ENCODE results near the gene CRELD2.
A peak's percentile ranks its signal among the peaks of the same experiment; 100 is the strongest.

The CRELD2 gene

DNA sequence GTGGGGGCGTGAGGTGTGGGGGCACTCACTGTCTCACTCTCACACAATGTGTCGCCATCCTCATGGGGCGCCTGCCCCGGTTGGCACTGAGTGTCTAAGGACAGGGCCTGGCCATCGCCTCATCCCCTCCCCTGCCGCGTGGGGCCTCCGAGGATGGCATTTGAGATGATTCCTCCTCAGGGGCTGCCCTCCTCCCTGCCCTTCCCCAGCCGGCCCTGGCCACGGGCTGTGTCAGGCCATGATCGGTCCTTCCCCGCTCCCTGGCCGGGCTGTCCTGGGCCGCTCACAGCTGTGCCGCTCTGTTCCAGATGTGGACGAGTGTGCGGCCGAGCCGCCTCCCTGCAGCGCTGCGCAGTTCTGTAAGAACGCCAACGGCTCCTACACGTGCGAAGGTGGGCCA, 4.5 kb downstream of the CRELD2 start:
- Histone ChIP-seq H3K4me3 (ENCODE audit: insufficient read depth, low read length, poor library complexity, severe bottlenecking) (no peak overlapping the region), H3K9ac (ENCODE audit: low read length) (no peak overlapping the region), H2AFZ (ENCODE audit: low read depth, low read length, severe bottlenecking) (no peak overlapping the region)

DNA sequence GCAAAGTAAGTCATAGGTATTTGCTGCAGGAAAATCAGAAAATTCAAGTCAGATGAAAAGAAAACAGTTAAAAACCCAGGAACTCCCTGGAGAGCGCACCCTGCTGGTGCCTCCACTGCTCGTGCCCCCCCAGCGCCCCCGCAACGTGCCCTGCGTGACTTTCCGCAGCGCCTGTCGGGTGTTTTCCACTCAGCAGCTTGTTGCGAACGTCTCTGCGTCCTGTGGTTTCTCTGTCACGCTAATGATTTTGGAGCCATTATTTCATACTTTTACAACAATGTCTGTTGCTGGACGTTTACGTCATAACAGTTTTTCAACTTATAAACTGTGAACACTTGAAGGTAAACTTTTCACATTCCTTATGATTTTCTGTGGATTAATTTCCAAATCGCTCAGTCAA, 5.0 kb downstream of the CRELD2 start:
- TF ChIP-seq, protein P1, sequence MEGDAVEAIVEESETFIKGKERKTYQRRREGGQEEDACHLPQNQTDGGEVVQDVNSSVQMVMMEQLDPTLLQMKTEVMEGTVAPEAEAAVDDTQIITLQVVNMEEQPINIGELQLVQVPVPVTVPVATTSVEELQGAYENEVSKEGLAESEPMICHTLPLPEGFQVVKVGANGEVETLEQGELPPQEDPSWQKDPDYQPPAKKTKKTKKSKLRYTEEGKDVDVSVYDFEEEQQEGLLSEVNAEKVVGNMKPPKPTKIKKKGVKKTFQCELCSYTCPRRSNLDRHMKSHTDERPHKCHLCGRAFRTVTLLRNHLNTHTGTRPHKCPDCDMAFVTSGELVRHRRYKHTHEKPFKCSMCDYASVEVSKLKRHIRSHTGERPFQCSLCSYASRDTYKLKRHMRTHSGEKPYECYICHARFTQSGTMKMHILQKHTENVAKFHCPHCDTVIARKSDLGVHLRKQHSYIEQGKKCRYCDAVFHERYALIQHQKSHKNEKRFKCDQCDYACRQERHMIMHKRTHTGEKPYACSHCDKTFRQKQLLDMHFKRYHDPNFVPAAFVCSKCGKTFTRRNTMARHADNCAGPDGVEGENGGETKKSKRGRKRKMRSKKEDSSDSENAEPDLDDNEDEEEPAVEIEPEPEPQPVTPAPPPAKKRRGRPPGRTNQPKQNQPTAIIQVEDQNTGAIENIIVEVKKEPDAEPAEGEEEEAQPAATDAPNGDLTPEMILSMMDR (IDR thresholded peaks at IDR 0.05; ENCODE audit: insufficient read depth, low read length, poor library complexity, severe bottlenecking), result peak; percentile 24
- TF ChIP-seq EZH2phosphoT487 (conservative IDR thresholded peaks at IDR 0.05; ENCODE audit: low read length), result no peak
- Histone ChIP-seq H3K9me2 (replicated peaks; ENCODE audit: insufficient read depth, low read length) (no peaks in the 10 kb centered on the region), H3K9me3 (ENCODE audit: insufficient read depth, low read length) (no peaks in the 10 kb centered on the region), H3K27me3 (ENCODE audit: low read length) (no peaks in the 10 kb centered on the region), H3K36me3 (ENCODE audit: low read length) (no peaks in the 10 kb centered on the region), H3K27ac (ENCODE audit: low read depth, low read length) (peak overlapping the region; percentile 98), H3K79me2 (ENCODE audit: insufficient read depth, low read length) (no peaks in the 10 kb centered on the region; the same call in 1 of the 2 replicates), H3F3A (ENCODE audit: insufficient read depth) (peaks cover 38% of the 10 kb centered on the region), H3K4me2 (ENCODE audit: low read depth, low read length, poor library complexity, severe bottlenecking) (peak overlapping the region; percentile 15), H2AFZ (ENCODE audit: low read depth, low read length, severe bottlenecking) (no peak overlapping the region), H3K4me3 (ENCODE audit: insufficient read depth, low read length, poor library complexity, severe bottlenecking) (no peak overlapping the region), H4K20me1 (ENCODE audit: low read depth, low read length) (no peaks in the 10 kb centered on the region), H3K9ac (ENCODE audit: low read length) (0 out of 2 replicates have a peak overlapping the region, but pooled peaks have one; percentile 13)

More for the DNA sequence above, 4.5 kb downstream of the CRELD2 start:
- Histone ChIP-seq H3K27me3 (ENCODE audit: low read length) (no peaks in the 10 kb centered on the region), H3K27ac (ENCODE audit: low read depth, low read length) (peak overlapping the region; percentile 98), H3K36me3 (ENCODE audit: low read length) (no peaks in the 10 kb centered on the region), H3F3A (ENCODE audit: insufficient read depth) (peaks cover 38% of the 10 kb centered on the region), H3K9me3 (ENCODE audit: insufficient read depth, low read length) (no peaks in the 10 kb centered on the region), H3K9me2 (replicated peaks; ENCODE audit: insufficient read depth, low read length) (no peaks in the 10 kb centered on the region), H4K20me1 (ENCODE audit: low read depth, low read length) (no peaks in the 10 kb centered on the region), H3K79me2 (ENCODE audit: insufficient read depth, low read length) (no peaks in the 10 kb centered on the region; the same call in 1 of the 2 replicates), H3K4me2 (ENCODE audit: low read depth, low read length, poor library complexity, severe bottlenecking) (peak overlapping the region; percentile 15)
- no peak for TF ChIP-seq EZH2phosphoT487 (conservative IDR thresholded peaks at IDR 0.05; ENCODE audit: low read length)
- TF ChIP-seq, protein P1 (IDR thresholded peaks at IDR 0.05; ENCODE audit: insufficient read depth, low read length, poor library complexity, severe bottlenecking), result no peak

DNA sequence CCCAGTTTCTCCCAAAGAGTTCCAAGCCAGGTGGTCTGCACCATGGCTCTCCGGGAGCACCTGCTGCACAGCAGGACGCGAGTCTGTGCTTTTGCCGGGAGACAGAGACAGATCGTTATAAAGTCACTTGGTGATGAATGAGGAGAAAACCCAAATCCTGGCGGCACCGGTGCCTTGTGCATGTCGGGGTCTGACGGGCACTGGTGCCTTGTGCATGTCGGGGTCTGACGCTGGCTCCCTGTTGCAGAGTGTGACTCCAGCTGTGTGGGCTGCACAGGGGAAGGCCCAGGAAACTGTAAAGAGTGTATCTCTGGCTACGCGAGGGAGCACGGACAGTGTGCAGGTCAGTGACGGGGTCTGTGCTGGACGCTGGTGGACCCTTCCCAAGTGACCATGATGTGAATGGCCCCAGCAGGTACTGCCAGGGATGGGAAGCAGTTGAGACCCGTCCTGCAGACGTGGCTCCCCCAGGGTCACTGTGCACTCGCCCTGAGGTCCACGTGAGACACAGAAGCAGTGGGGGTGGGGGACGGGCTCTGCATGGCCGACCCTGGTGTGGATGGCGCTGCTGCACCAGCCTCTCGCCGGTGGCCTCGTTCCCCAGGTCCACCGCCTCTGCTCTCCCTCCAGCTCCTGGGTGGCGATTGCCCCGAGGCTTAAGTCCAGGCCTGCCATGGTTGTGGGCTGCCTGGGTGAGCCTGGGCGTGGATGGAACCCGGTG, 5.8 kb downstream of the CRELD2 start:
- TF ChIP-seq EZH2phosphoT487 (conservative IDR thresholded peaks at IDR 0.05; ENCODE audit: low read length), result no peak
- TF ChIP-seq, protein P1 (IDR thresholded peaks at IDR 0.05; ENCODE audit: insufficient read depth, low read length, poor library complexity, severe bottlenecking), result no peak
- no peaks in the 10 kb centered on the region for H3K9me3 ChIP-seq (ENCODE audit: insufficient read depth, low read length)
- H3K79me2 ChIP-seq (ENCODE audit: insufficient read depth, low read length), result no peaks in the 10 kb centered on the region; the same call in 1 of the 2 replicates
- H3K9ac ChIP-seq (ENCODE audit: low read length), result 0 out of 2 replicates have a peak overlapping the region, but pooled peaks have one; percentile 13
- no peak overlapping the region for H2AFZ ChIP-seq (ENCODE audit: low read depth, low read length, severe bottlenecking)
- H4K20me1 ChIP-seq (ENCODE audit: low read depth, low read length), result no peaks in the 10 kb centered on the region
- peak overlapping the region; percentile 98 for H3K27ac ChIP-seq (ENCODE audit: low read depth, low read length)
- no peak overlapping the region for H3K4me3 ChIP-seq (ENCODE audit: insufficient read depth, low read length, poor library complexity, severe bottlenecking)
- H3K4me2 ChIP-seq (ENCODE audit: low read depth, low read length, poor library complexity, severe bottlenecking), result no peak overlapping the region
- H3K36me3 ChIP-seq (ENCODE audit: low read length), result no peaks in the 10 kb centered on the region
- H3K9me2 ChIP-seq (replicated peaks; ENCODE audit: insufficient read depth, low read length), result no peaks in the 10 kb centered on the region
- H3K27me3 ChIP-seq (ENCODE audit: low read length), result no peaks in the 10 kb centered on the region
- peaks cover 38% of the 10 kb centered on the region for H3F3A ChIP-seq (ENCODE audit: insufficient read depth)

All from SU-DHL-6 (cell line).